ENCODE results near the gene POP4. TPM values are rescaled to one million over a fixed set of nuclear protein-coding genes. Genes with fewer than 3 reads are reported as not detected.
A peak's percentile ranks its signal among the peaks of the same experiment; 100 is the strongest.

The POP4 gene
- total and polyA plus RNA-seq, 7 donors, result 45.3 to 144 (median 63.9) TPM

DNA sequence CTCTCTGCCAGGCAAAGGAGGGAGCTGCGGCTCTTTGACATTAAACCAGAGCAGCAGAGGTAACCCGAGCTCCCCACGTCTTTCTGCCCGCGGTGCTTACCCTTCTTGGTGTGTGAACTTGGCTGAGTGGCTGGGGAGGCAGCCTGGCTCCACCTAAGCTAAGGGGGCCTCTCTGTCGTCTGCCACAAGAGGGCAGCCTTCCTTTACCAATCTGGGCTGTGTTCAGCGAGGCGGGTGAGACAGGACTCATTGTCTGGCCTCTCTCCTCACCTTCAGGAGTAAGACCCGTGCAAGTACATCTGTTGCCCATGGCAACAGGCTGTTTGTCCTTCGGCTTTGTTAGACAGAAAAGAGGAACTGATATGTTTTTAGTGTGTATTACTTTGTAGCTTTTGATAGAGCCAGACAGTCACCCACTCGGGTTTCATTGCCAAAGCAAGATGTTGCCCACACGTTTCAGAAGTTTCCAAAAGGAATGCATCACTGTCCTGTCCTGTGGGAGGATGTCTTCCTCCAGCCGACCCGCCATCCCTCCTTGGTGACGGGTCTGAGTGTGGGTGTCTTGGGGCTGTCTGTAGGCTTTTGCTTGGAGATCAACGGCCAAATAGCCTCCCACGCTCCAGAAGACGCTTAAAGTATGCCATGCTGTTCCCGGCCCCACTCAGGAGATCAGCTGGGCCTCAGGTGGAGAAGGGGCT is 4.6 kb downstream of the POP4 start:
- TF ChIP-seq CTCF (IDR thresholded peaks at IDR 0.05), result peak; percentile 89
- no peaks in the 10 kb centered on the region for H3K9me3 ChIP-seq
- peaks cover 16% of the 10 kb centered on the region for H3K4me1 ChIP-seq
- peak; percentile 82 to 90 for DNase-seq
- WGBS, 3 donors, result 35 to 40% (median 36%) methylated on average over 19 of the region's 19 CpGs
- H3K4me3 ChIP-seq, result no peak overlapping the region
- peaks cover under 1 to 69% of the 10 kb centered on the region in 2 donors for H3K36me3 ChIP-seq (ENCODE audit: insufficient read depth in 1 of 2, low read depth in 1 of 2)
- intact Hi-C loops (cut with DNase I), result loop anchor here (1.0 to 10.0 kb wide), 5 partner anchors 52 to 264 kb away; no protein-coding TSS in a partner anchor
- no peaks in the 10 kb centered on the region for H3K27me3 ChIP-seq (ENCODE audit: insufficient read depth in 3 of 3, low read length in 2 of 3)
- H3K27ac ChIP-seq, result peak overlapping the region; percentile 71
- peak; percentile 83 to 86 (median 86) for ATAC-seq

DNA sequence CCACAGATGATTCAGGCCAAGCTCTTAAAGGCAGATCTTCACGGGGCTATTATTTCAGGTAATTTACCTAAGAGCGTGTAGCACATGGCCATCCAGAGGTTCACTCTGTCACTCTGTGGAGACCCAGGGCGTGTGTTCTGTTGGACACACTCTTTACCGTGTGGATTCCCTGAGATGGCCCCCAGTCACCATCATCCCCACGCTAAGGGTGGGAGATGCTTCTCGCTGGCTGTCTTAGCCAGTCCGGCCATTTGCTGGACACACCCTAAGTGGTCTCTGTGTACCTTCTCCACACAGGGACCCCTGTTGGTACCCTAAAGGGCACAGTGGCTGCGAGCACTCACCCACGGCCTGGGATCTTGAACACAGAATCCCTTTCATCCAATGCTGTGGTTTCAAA is 6.0 kb downstream of the POP4 start:
- ATAC-seq, result no peak
- peaks cover 3 to 79% of the 10 kb centered on the region in 2 donors for H3K36me3 ChIP-seq (ENCODE audit: insufficient read depth in 1 of 2, low read depth in 1 of 2)

DNA sequence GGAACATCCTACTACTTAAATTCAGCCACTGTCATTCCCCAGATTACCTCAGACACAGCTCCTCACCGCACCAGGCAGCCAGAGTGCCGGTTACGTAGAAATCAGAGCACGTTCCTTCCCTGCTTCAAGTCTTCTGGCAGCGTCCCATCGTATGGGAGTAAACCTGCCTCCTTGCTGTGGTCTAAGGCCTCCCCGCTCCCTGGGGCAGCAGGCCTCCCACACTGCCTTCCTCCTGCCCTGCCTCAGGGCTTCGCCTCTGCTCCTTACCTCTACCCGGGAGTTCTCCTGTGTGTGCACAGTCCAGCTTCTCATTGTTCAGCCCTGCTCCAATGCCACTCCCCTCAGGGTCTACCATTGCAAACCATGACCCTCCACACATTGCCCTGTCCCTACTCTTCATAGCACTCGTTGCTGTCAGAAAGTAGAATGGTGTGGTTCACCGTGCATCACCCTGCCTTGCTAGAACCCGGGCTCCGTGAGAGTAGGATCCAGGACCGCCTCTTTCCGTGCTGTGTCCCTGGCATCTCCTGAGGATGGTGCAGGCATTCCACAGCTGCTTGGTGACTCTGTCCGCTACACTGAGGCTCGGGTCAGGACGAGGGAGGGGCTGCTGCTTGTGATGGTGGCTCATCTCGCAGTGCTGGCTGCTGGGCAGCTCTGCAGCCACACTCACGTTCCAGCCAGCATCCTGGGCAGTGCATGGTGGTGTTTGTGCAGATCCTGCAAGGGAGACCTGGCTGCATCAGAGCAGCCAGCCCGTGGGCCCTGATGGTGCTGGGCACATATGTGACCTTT is 6.9 kb downstream of the POP4 start:
- Histone ChIP-seq H3K9me3 (no peaks in the 10 kb centered on the region), H3K4me1 (peaks cover 11% of the 10 kb centered on the region), H3K27me3 (ENCODE audit: insufficient read depth in 3 of 3, low read length in 2 of 3) (no peaks in the 10 kb centered on the region), H3K4me3 (no peak overlapping the region), H3K36me3 (ENCODE audit: insufficient read depth in 1 of 2, low read depth in 1 of 2) (peaks cover 3 to 79% of the 10 kb centered on the region in 2 donors), H3K27ac (no peak overlapping the region)
- 86 to 93% (median 91%) methylated on average over 21 of the region's 21 CpGs for WGBS, 3 donors
- TF ChIP-seq CTCF (IDR thresholded peaks at IDR 0.05), result no peak
- DNase-seq (no peak), ATAC-seq (no peak)
- intact Hi-C loops (cut with DNase I), result loop anchor here in 1 of 2 donors (10.0 kb wide), 1 partner anchor 262 kb away; no protein-coding TSS in a partner anchor

More for the DNA sequence above, 6.0 kb downstream of the POP4 start:
- H3K9me3 ChIP-seq, result no peaks in the 10 kb centered on the region
- no peak for DNase-seq
- no peak overlapping the region for H3K4me3 ChIP-seq
- intact Hi-C loops (cut with DNase I), result loop anchor here in 1 of 2 donors (10.0 kb wide), 1 partner anchor 263 kb away; no protein-coding TSS in a partner anchor
- WGBS, 3 donors, result 91 to 95% (median 92%) methylated on average over 9 of the region's 9 CpGs
- no peaks in the 10 kb centered on the region for H3K27me3 ChIP-seq (ENCODE audit: insufficient read depth in 3 of 3, low read length in 2 of 3)
- H3K27ac ChIP-seq, result no peak overlapping the region
- no peak for TF ChIP-seq CTCF (IDR thresholded peaks at IDR 0.05)
- peaks cover 12% of the 10 kb centered on the region for H3K4me1 ChIP-seq

GRCh38 chr19:29614046-29614445 is 8.0 kb downstream of the POP4 start:
- no peak for DNase-seq
- peaks cover 11% of the 10 kb centered on the region for H3K4me1 ChIP-seq
- no peak for ATAC-seq
- WGBS, 3 donors, result 84 to 91% (median 85%) methylated on average over 7 of the region's 7 CpGs
- no peak overlapping the region for H3K27ac ChIP-seq
- no peaks in the 10 kb centered on the region for H3K9me3 ChIP-seq
- H3K4me3 ChIP-seq, result no peak overlapping the region
- intact Hi-C loops (cut with DNase I), result loop anchor here in 1 of 2 donors (10.0 kb wide), 1 partner anchor 261 kb away; no protein-coding TSS in a partner anchor
- H3K36me3 ChIP-seq (ENCODE audit: insufficient read depth in 1 of 2, low read depth in 1 of 2), result peaks cover 3 to 70% of the 10 kb centered on the region in 2 donors
- no peak for TF ChIP-seq CTCF (IDR thresholded peaks at IDR 0.05)
- H3K27me3 ChIP-seq (ENCODE audit: insufficient read depth in 3 of 3, low read length in 2 of 3), result no peaks in the 10 kb centered on the region
